MCF 10A (cell line): ENCODE measurements around the gene S100A8. TPM values are rescaled to one million over a fixed set of nuclear protein-coding genes. Genes with fewer than 3 reads are reported as not detected.

Experiments
- BruUV-seq: library from RNA; stranded (reverse); fragments of 400-500 nt; replicated peaks from 2 replicates; lab custom pipeline; 2021; lab: Mats Ljungman, UMichigan
- CTCF ChIA-PET: fragments of 300-600 bp; sonication (Branson Sonifier 250); formaldehyde crosslinking; extraction: SDS; loops from one replicate; lab custom pipeline; 2021; ENCODE audit warnings: antibody characterized with exemption, inconsistent platforms; lab: Yijun Ruan, JAX
- POLR2A ChIA-PET: fragments of 300-600, 350-650 bp; sonication (Branson Sonifier 250); formaldehyde crosslinking; extraction: SDS; loops from one replicate; lab custom pipeline; 2020; ENCODE audit warnings: antibody characterized with exemption, inconsistent platforms; lab: Yijun Ruan, JAX
- DNase-seq: peaks from one replicate; pipeline ENCODE4 v3.0.0-alpha.2; 2018; ENCODE audit not compliant: unreplicated experiment
- H3K27ac Mint-ChIP-seq: one replicate; pipeline ENCODE4 v1.8.0; 2022; ENCODE audit warnings: mild to moderate bottlenecking, low read depth, mixed read lengths; ENCODE audit not compliant: unreplicated experiment
- H3K27me3 Mint-ChIP-seq: one replicate; pipeline ENCODE4 v1.8.0; 2022; ENCODE audit warnings: mixed read lengths; ENCODE audit not compliant: insufficient read depth, unreplicated experiment
- H3K36me3 Mint-ChIP-seq: one replicate; pipeline ENCODE4 v1.8.0; 2022; ENCODE audit warnings: mild to moderate bottlenecking, moderate library complexity, mixed read lengths; ENCODE audit not compliant: insufficient read depth, unreplicated experiment
- H3K4me1 Mint-ChIP-seq: one replicate; pipeline ENCODE4 v1.8.0; 2022; ENCODE audit warnings: mixed read lengths; ENCODE audit not compliant: insufficient read depth, unreplicated experiment
- H3K4me3 Mint-ChIP-seq: one replicate; pipeline ENCODE4 v1.8.0; 2022; ENCODE audit warnings: mild to moderate bottlenecking, moderate library complexity, mixed read lengths; ENCODE audit not compliant: unreplicated experiment
- H3K9me3 Mint-ChIP-seq: one replicate; pipeline ENCODE4 v1.8.0; 2022; ENCODE audit warnings: mixed read lengths; ENCODE audit not compliant: unreplicated experiment
- CTCF ChIP-seq: fragments of 200-600 bp; IDR thresholded peaks from one replicate; pipeline ENCODE4 v1.8.0; 2022; ENCODE audit warnings: antibody characterized with exemption, mild to moderate bottlenecking; ENCODE audit not compliant: unreplicated experiment
- intact Hi-C: fragments of 100-400 bp; cut with micrococcal nuclease; formaldehyde crosslinking; loops from 2 replicates; pipeline ENCODE4 v1.14.1; 2022
- total RNA-seq: library from RNA; stranded (reverse); gene quantifications from 2 replicates; pipeline ENCODE4 v1.2.3, GENCODE V29; 2022

S100A8 gene
- total RNA-seq, 1 experiment from 2014 or later: 80.4 TPM

GRCh38 chr1:153401461-153401860 is 10.6 kb upstream of the S100A8 start:
- peaks cover 42% of the 10 kb centered on the region for H3K27me3 Mint-ChIP-seq
- no TSS peak for BruUV-seq
- no peak overlapping the region for H3K27ac Mint-ChIP-seq
- H3K4me3 Mint-ChIP-seq: no peak overlapping the region
- no peak for TF ChIP-seq CTCF
- intact Hi-C loops: no loop called here
- ChIA-PET POLR2A (interaction anchor here (1.0 kb wide), 1 partner anchor 88 kb away, joined by 3 read pairs; no protein-coding TSS in a partner anchor), CTCF (interaction anchor here (1.1 to 5.5 kb wide), 5 partner anchors 16 to 94 kb away, joined by 3 to 31 read pairs (median 20); partner anchors contain the start of gene S100A9)
- no peaks in the 10 kb centered on the region for H3K36me3 Mint-ChIP-seq
- no peaks in the 10 kb centered on the region for H3K9me3 Mint-ChIP-seq
- peaks cover 4% of the 10 kb centered on the region for H3K4me1 Mint-ChIP-seq
- DNase-seq: no peak

GRCh38 chr1:153400244-153400643 is 9.4 kb upstream of the S100A8 start:
- CTCF ChIA-PET: interaction anchor here (0.5 to 9.3 kb wide), 7 partner anchors 35 to 1134 kb away, joined by 3 to 92 read pairs (median 3); no protein-coding TSS in a partner anchor
- H3K9me3 Mint-ChIP-seq: no peaks in the 10 kb centered on the region
- intact Hi-C loops: no loop called here
- BruUV-seq: no TSS peak
- peaks cover 11% of the 10 kb centered on the region for H3K4me1 Mint-ChIP-seq
- POLR2A ChIA-PET: interaction anchor here (0.7 to 1.6 kb wide), 3 partner anchors 27 to 90 kb away, joined by 3 to 4 read pairs (median 3); no protein-coding TSS in a partner anchor
- no peaks in the 10 kb centered on the region for H3K36me3 Mint-ChIP-seq
- no peak overlapping the region for H3K27ac Mint-ChIP-seq
- DNase-seq: peak; percentile 34
- no peak overlapping the region for H3K4me3 Mint-ChIP-seq
- H3K27me3 Mint-ChIP-seq: peaks cover 35% of the 10 kb centered on the region
- no peak for TF ChIP-seq CTCF

- intact Hi-C loops: no loop called here
- CTCF ChIA-PET: interaction anchor here (1.1 to 9.3 kb wide), 4 partner anchors 41 to 96 kb away, joined by 3 to 92 read pairs (median 12); no protein-coding TSS in a partner anchor
These were observed 8.7 kb upstream of the S100A8 start for GRCh38 chr1:153399401-153400055.

More at GRCh38 chr1:153399401-153400055, 8.7 kb upstream of the S100A8 start:
- H3K27ac Mint-ChIP-seq: no peak overlapping the region
- no peak for DNase-seq
- no peak for TF ChIP-seq CTCF
- no peaks in the 10 kb centered on the region for H3K36me3 Mint-ChIP-seq
- H3K9me3 Mint-ChIP-seq: no peaks in the 10 kb centered on the region
- POLR2A ChIA-PET: interaction anchor here (0.7 to 1.6 kb wide), 2 partner anchors 27 to 48 kb away, joined by 3 to 4 read pairs; no protein-coding TSS in a partner anchor
- H3K4me1 Mint-ChIP-seq: peaks cover 19% of the 10 kb centered on the region
- H3K27me3 Mint-ChIP-seq: peaks cover 35% of the 10 kb centered on the region
- BruUV-seq: no TSS peak
- no peak overlapping the region for H3K4me3 Mint-ChIP-seq
